ENCODE data around the gene EXOC4.

EXOC4 gene

GRCh38 chr7:134108802-134109201, 855.9 kb downstream of the EXOC4 start (continued):
- TF ChIP-seq, protein P1, sequence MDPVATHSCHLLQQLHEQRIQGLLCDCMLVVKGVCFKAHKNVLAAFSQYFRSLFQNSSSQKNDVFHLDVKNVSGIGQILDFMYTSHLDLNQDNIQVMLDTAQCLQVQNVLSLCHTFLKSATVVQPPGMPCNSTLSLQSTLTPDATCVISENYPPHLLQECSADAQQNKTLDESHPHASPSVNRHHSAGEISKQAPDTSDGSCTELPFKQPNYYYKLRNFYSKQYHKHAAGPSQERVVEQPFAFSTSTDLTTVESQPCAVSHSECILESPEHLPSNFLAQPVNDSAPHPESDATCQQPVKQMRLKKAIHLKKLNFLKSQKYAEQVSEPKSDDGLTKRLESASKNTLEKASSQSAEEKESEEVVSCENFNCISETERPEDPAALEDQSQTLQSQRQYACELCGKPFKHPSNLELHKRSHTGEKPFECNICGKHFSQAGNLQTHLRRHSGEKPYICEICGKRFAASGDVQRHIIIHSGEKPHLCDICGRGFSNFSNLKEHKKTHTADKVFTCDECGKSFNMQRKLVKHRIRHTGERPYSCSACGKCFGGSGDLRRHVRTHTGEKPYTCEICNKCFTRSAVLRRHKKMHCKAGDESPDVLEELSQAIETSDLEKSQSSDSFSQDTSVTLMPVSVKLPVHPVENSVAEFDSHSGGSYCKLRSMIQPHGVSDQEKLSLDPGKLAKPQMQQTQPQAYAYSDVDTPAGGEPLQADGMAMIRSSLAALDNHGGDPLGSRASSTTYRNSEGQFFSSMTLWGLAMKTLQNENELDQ (tag by site-specific recombination; IDR thresholded peaks at IDR 0.05; ENCODE audit: low read depth) = no peak
- TF ChIP-seq ZFHX2 (tag by site-specific recombination; conservative IDR thresholded peaks at IDR 0.05) (no peak), ZNF223 (tag by site-specific recombination; IDR thresholded peaks at IDR 0.05) (no peak), ZSCAN30 (tag by site-specific recombination; IDR thresholded peaks at IDR 0.05) (no peak)

DNA sequence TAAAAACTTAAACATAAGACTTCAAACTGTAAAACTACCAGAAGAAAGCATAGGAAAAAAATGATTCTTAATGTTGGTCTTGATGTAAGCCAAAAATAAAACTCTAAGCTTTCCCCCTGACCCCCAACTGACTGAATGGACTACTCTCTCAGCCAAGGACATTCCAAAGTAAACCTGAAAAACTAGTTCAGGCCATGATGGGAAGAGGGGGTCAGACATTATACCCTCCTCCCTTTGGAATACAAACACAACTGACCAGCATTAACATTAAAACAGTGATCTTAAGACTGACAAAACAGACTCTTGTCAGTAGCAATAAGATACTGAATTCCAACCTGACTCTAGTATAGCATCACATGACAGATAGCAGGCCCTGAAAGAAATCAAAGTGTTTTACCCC, 860.8 kb downstream of the EXOC4 start:
- ChIA-PET POLR2A (no interaction called here), CTCF (no interaction called here)
- Histone ChIP-seq H3K27ac (ENCODE audit: extremely low read depth, low read depth, low read length) (no peak overlapping the region), H3K4me1 (ENCODE audit: control insufficient read depth, insufficient read depth, low read length) (no peaks in the 10 kb centered on the region), H3K4me3 (ENCODE audit: low read depth, low read length) (no peak overlapping the region), H3K36me3 (ENCODE audit: control insufficient read depth in 2 of 2, insufficient read depth in 1 of 2, low read length in 2 of 2) (no peaks in the 10 kb centered on the region), H3K9me3 (ENCODE audit: control insufficient read depth, insufficient read depth, low read depth, low read length) (no peaks in the 10 kb centered on the region)
- TF ChIP-seq ZSCAN5A (tag by site-specific recombination; IDR thresholded peaks at IDR 0.05) (no peak), ZNF398 (tag by site-specific recombination; IDR thresholded peaks at IDR 0.05) (no peak), EGR2 (tag by site-specific recombination; IDR thresholded peaks at IDR 0.05; ENCODE audit: low read depth) (no peak), HOXD13 (CRISPR knock-in tag; IDR thresholded peaks at IDR 0.05; ENCODE audit: borderline replicate concordance) (no peak), ZNF701 (tag by site-specific recombination; IDR thresholded peaks at IDR 0.05) (no peak), PRDM1 (tag by site-specific recombination; IDR thresholded peaks at IDR 0.05) (no peak), ZNF404 (tag by site-specific recombination; IDR thresholded peaks at IDR 0.05) (no peak), ZNF670 (tag by site-specific recombination; IDR thresholded peaks at IDR 0.05; ENCODE audit: low read depth) (no peak), YY2 (tag by site-specific recombination; IDR thresholded peaks at IDR 0.05) (no peak), ZBTB44 (tag by site-specific recombination; IDR thresholded peaks at IDR 0.05) (no peak), HOXA7 (CRISPR knock-in tag; IDR thresholded peaks at IDR 0.05; ENCODE audit: borderline replicate concordance) (no peak), SP2 (tag by site-specific recombination; IDR thresholded peaks at IDR 0.05) (no peak), ZNF248 (tag by site-specific recombination; IDR thresholded peaks at IDR 0.05) (no peak), INSM2 (tag by site-specific recombination; IDR thresholded peaks at IDR 0.05) (no peak), ZNF423 (tag by site-specific recombination; IDR thresholded peaks at IDR 0.05) (no peak), ZNF416 (tag by site-specific recombination; IDR thresholded peaks at IDR 0.05) (no peak)
- TF ChIP-seq, protein P2, sequence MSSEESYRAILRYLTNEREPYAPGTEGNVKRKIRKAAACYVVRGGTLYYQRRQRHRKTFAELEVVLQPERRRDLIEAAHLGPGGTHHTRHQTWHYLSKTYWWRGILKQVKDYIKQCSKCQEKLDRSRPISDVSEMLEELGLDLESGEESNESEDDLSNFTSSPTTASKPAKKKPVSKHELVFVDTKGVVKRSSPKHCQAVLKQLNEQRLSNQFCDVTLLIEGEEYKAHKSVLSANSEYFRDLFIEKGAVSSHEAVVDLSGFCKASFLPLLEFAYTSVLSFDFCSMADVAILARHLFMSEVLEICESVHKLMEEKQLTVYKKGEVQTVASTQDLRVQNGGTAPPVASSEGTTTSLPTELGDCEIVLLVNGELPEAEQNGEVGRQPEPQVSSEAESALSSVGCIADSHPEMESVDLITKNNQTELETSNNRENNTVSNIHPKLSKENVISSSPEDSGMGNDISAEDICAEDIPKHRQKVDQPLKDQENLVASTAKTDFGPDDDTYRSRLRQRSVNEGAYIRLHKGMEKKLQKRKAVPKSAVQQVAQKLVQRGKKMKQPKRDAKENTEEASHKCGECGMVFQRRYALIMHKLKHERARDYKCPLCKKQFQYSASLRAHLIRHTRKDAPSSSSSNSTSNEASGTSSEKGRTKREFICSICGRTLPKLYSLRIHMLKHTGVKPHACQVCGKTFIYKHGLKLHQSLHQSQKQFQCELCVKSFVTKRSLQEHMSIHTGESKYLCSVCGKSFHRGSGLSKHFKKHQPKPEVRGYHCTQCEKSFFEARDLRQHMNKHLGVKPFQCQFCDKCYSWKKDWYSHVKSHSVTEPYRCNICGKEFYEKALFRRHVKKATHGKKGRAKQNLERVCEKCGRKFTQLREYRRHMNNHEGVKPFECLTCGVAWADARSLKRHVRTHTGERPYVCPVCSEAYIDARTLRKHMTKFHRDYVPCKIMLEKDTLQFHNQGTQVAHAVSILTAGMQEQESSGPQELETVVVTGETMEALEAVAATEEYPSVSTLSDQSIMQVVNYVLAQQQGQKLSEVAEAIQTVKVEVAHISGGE (tag by site-specific recombination; conservative IDR thresholded peaks at IDR 0.05; ENCODE audit: low read depth) = no peak
